ENCODE measurements around the gene SRI. TPM values are rescaled to one million over a fixed set of nuclear protein-coding genes. Genes with fewer than 3 reads are reported as not detected.
"Not testable (repeated sequence)": the region's sequence is repeated elsewhere in the genome, so short reads cannot be mapped to it uniquely, and the experiment has no call there.

Gene SRI, protein sequence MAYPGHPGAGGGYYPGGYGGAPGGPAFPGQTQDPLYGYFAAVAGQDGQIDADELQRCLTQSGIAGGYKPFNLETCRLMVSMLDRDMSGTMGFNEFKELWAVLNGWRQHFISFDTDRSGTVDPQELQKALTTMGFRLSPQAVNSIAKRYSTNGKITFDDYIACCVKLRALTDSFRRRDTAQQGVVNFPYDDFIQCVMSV
- total RNA-seq = 87.3 to 99.9 TPM (median 98.8 TPM) in 3 replicates
- long read RNA-seq, transcript SRI-201 (8 exons, 2,010 nt) = major isoform, 139 of 153 reads
- long read RNA-seq, partial matches to known transcripts = 3 of 153 reads
- long read RNA-seq, other reads (novel, unspliced or antisense) = 10 of 153 reads

GRCh38 chr7:88219781-88220747 is at the start of gene SRI:
SRI (minus strand) TSS chr7:88220038; CDS start chr7:88220026, 12 bp downstream.
- Mint-ChIP-seq H3K9me3 (ENCODE audit: low read depth) (no peaks in the 10 kb centered on the region), H3K4me1 (ENCODE audit: low read depth) (peaks cover 31% of the 10 kb centered on the region), H3K4me3 (ENCODE audit: unreplicated experiment) (peak within 1 kb of the TSS; percentile 82), H3K36me3 (ENCODE audit: low read depth) (peaks cover 8% of the 10 kb centered on the region), H3K27me3 (ENCODE audit: low read depth) (no peaks in the 10 kb centered on the region), H3K27ac (ENCODE audit: unreplicated experiment) (peak within 1 kb of the TSS; percentile 100)
- peak; percentile 96 for DNase-seq (ENCODE audit: low spot score)
- TF ChIP-seq, protein P1, sequence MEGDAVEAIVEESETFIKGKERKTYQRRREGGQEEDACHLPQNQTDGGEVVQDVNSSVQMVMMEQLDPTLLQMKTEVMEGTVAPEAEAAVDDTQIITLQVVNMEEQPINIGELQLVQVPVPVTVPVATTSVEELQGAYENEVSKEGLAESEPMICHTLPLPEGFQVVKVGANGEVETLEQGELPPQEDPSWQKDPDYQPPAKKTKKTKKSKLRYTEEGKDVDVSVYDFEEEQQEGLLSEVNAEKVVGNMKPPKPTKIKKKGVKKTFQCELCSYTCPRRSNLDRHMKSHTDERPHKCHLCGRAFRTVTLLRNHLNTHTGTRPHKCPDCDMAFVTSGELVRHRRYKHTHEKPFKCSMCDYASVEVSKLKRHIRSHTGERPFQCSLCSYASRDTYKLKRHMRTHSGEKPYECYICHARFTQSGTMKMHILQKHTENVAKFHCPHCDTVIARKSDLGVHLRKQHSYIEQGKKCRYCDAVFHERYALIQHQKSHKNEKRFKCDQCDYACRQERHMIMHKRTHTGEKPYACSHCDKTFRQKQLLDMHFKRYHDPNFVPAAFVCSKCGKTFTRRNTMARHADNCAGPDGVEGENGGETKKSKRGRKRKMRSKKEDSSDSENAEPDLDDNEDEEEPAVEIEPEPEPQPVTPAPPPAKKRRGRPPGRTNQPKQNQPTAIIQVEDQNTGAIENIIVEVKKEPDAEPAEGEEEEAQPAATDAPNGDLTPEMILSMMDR (IDR thresholded peaks at IDR 0.05) = peak; percentile 92

- Mint-ChIP-seq H3K27ac (ENCODE audit: unreplicated experiment) (no peak overlapping the region), H3K27me3 (ENCODE audit: low read depth) (peaks cover 3% of the 10 kb centered on the region), H3K4me1 (ENCODE audit: low read depth) (no peaks in the 10 kb centered on the region), H3K9me3 (ENCODE audit: low read depth) (no peaks in the 10 kb centered on the region), H3K4me3 (ENCODE audit: unreplicated experiment) (no peak overlapping the region), H3K36me3 (ENCODE audit: low read depth) (no peaks in the 10 kb centered on the region)
- no peak for DNase-seq (ENCODE audit: low spot score)
- TF ChIP-seq, protein P1 (IDR thresholded peaks at IDR 0.05) = no peak
These were observed 49.7 kb upstream of the SRI start for GRCh38 chr7:88269586-88269985.

- Mint-ChIP-seq H3K27me3 (ENCODE audit: low read depth) (peaks cover 3% of the 10 kb centered on the region), H3K4me3 (ENCODE audit: unreplicated experiment) (no peak overlapping the region), H3K9me3 (ENCODE audit: low read depth) (no peaks in the 10 kb centered on the region), H3K4me1 (ENCODE audit: low read depth) (no peaks in the 10 kb centered on the region), H3K27ac (ENCODE audit: unreplicated experiment) (no peak overlapping the region), H3K36me3 (ENCODE audit: low read depth) (no peaks in the 10 kb centered on the region)
- TF ChIP-seq, protein P1 (IDR thresholded peaks at IDR 0.05) = no peak
- no peak for DNase-seq (ENCODE audit: low spot score)
These were observed 49.0 kb upstream of the SRI start for GRCh38 chr7:88268858-88269257.

GRCh38 chr7:88268051-88268450 is 48.2 kb upstream of the SRI start:
- Mint-ChIP-seq H3K36me3 (ENCODE audit: low read depth) (no peaks in the 10 kb centered on the region), H3K27ac (ENCODE audit: unreplicated experiment) (no peak overlapping the region), H3K27me3 (ENCODE audit: low read depth) (peaks cover 3% of the 10 kb centered on the region), H3K4me1 (ENCODE audit: low read depth) (no peaks in the 10 kb centered on the region), H3K4me3 (ENCODE audit: unreplicated experiment) (no peak overlapping the region), H3K9me3 (ENCODE audit: low read depth) (no peaks in the 10 kb centered on the region)
- DNase-seq (ENCODE audit: low spot score) = no peak
- TF ChIP-seq, protein P1 (IDR thresholded peaks at IDR 0.05) = no peak

GRCh38 chr7:88267421-88267820 is 47.6 kb upstream of the SRI start:
- DNase-seq (ENCODE audit: low spot score) = no peak
- Mint-ChIP-seq H3K27ac (ENCODE audit: unreplicated experiment) (no peak overlapping the region), H3K36me3 (ENCODE audit: low read depth) (no peaks in the 10 kb centered on the region), H3K27me3 (ENCODE audit: low read depth) (peaks cover 3% of the 10 kb centered on the region), H3K4me1 (ENCODE audit: low read depth) (no peaks in the 10 kb centered on the region), H3K4me3 (ENCODE audit: unreplicated experiment) (no peak overlapping the region), H3K9me3 (ENCODE audit: low read depth) (no peaks in the 10 kb centered on the region)
- TF ChIP-seq, protein P1 (IDR thresholded peaks at IDR 0.05) = no peak

GRCh38 chr7:88264987-88265386 is 45.1 kb upstream of the SRI start:
- not testable (repeated sequence) for H3K4me1 Mint-ChIP-seq (ENCODE audit: low read depth); H3K9me3 Mint-ChIP-seq (ENCODE audit: low read depth); DNase-seq (ENCODE audit: low spot score); H3K27me3 Mint-ChIP-seq (ENCODE audit: low read depth); H3K4me3 Mint-ChIP-seq (ENCODE audit: unreplicated experiment); H3K27ac Mint-ChIP-seq (ENCODE audit: unreplicated experiment); H3K36me3 Mint-ChIP-seq (ENCODE audit: low read depth)
